Smooth muscle cell (in vitro differentiated cells): ENCODE measurements around the gene IL4R. TPM values are rescaled to one million over a fixed set of nuclear protein-coding genes. Genes with fewer than 3 reads are reported as not detected.

ENCODE experiments used
- DNase-seq: peaks from one replicate; lab custom pipeline; 2025; ENCODE audit not compliant: unreplicated experiment; lab: John Stamatoyannopoulos, UW
- H2AFZ ChIP-seq: fragments of 200-600 bp; sonication (generic); 2 replicates; pipeline ENCODE4 v1.6.0; 2016; ENCODE audit warnings: antibody characterized with exemption, low read depth, mild to moderate bottlenecking
- H3F3A ChIP-seq: fragments of 200-600 bp; sonication (generic); 2 replicates; pipeline ENCODE4 v1.6.0; 2017; ENCODE audit warnings: antibody characterized with exemption, low read depth
- H3K27ac ChIP-seq: fragments of 200-600 bp; sonication (generic); 2 replicates; pipeline ENCODE4 v1.5.1; 2016; ENCODE audit warnings: low read depth, mild to moderate bottlenecking
- H3K27me3 ChIP-seq: fragments of 200-600 bp; sonication (generic); 2 replicates; pipeline ENCODE4 v1.6.1; 2016; ENCODE audit warnings: low read depth, mild to moderate bottlenecking
- H3K36me3 ChIP-seq: fragments of 200-600 bp; sonication (generic); 2 replicates; pipeline ENCODE4 v1.5.1; 2016; ENCODE audit warnings: low read depth
- H3K4me1 ChIP-seq: fragments of 200-600 bp; sonication (generic); 2 replicates; pipeline ENCODE4 v1.5.1; 2016; ENCODE audit warnings: low read depth
- H3K4me2 ChIP-seq: fragments of 200-600 bp; sonication (generic); 2 replicates; pipeline ENCODE4 v1.6.0; 2016; ENCODE audit warnings: mild to moderate bottlenecking
- H3K4me3 ChIP-seq: fragments of 200-600 bp; sonication (generic); 2 replicates; pipeline ENCODE4 v1.5.1; 2016; ENCODE audit warnings: mild to moderate bottlenecking
- H3K79me2 ChIP-seq: fragments of 200-600 bp; sonication (generic); 2 replicates; pipeline ENCODE4 v1.6.0; 2016; ENCODE audit warnings: low read depth, mild to moderate bottlenecking
- H3K9ac ChIP-seq: fragments of 200-600 bp; sonication (generic); 2 replicates; pipeline ENCODE4 v1.6.0; 2016; ENCODE audit warnings: low read depth
- H3K9me3 ChIP-seq: fragments of 200-600 bp; sonication (generic); replicated peaks from 2 replicates; pipeline ENCODE4 v1.5.1; 2016; ENCODE audit warnings: low read depth
- H4K20me1 ChIP-seq: fragments of 200-600 bp; sonication (generic); 2 replicates; pipeline ENCODE4 v1.6.0; 2016; ENCODE audit warnings: low read depth
- CTCF ChIP-seq: fragments of 200-600 bp; sonication (generic); IDR thresholded peaks from 2 replicates; pipeline ENCODE4 v1.5.1; 2017; ENCODE audit warnings: borderline replicate concordance, mild to moderate bottlenecking, antibody characterized with exemption; ENCODE audit not compliant: insufficient read depth, poor library complexity, severe bottlenecking
- WGBS: methylation state at CpG from one replicate; pipeline ENCODE4 v1.1.7; 2016; ENCODE audit warnings: low lambda C conversion rate; 5-methylcytosine and 5-hydroxymethylcytosine counted together
- polyA plus RNA-seq: library from polyadenylated mRNA; unstranded; fragments of >200 nt; fragmentation: Nextera tagmentation; extraction: Ambion mirVana; gene quantifications from 2 replicates; pipeline ENCODE4 v1.2.1, GENCODE V29; 2016
- total RNA-seq: library from RNA; depleted of rRNA; stranded (reverse); fragments of >200 nt; gene quantifications from 2 replicates; pipeline ENCODE4 v1.2.3, GENCODE V29; 2014

IL4R gene
- total and polyA plus RNA-seq, 2 experiments from 2014 or later = 13.4 to 24.0 TPM

GRCh38 chr16:27356794-27357193, 43.0 kb downstream of the IL4R start:
- Histone ChIP-seq H3K27ac (no peak overlapping the region), H3K27me3 (no peaks in the 10 kb centered on the region), H3K36me3 (peaks cover 9% of the 10 kb centered on the region), H3K4me2 (no peak overlapping the region), H3K4me1 (no peaks in the 10 kb centered on the region), H4K20me1 (no peaks in the 10 kb centered on the region), H3K4me3 (no peak overlapping the region), H3K79me2 (no peaks in the 10 kb centered on the region), H3K9ac (no peak overlapping the region), H2AFZ (no peak overlapping the region), H3F3A (no peaks in the 10 kb centered on the region), H3K9me3 (no peaks in the 10 kb centered on the region)
- no peak for DNase-seq
- 98% methylated on average over 4 of the region's 4 CpGs for WGBS
- no peak for TF ChIP-seq CTCF

- Histone ChIP-seq H3K9ac (no peak overlapping the region), H3K27me3 (no peaks in the 10 kb centered on the region), H3K4me3 (no peak overlapping the region), H3K36me3 (no peaks in the 10 kb centered on the region), H3F3A (no peaks in the 10 kb centered on the region), H2AFZ (no peak overlapping the region), H3K4me2 (no peak overlapping the region), H3K27ac (no peak overlapping the region), H4K20me1 (no peaks in the 10 kb centered on the region), H3K79me2 (no peaks in the 10 kb centered on the region), H3K9me3 (no peaks in the 10 kb centered on the region), H3K4me1 (no peaks in the 10 kb centered on the region)
- DNase-seq = no peak
- WGBS = 95% methylated on average over 4 of the region's 4 CpGs
- no peak for TF ChIP-seq CTCF
These were observed 45.3 kb downstream of the IL4R start for GRCh38 chr16:27359051-27359450.

GRCh38 chr16:27359615-27360014, 45.8 kb downstream of the IL4R start:
- no peak overlapping the region for H2AFZ ChIP-seq
- no peaks in the 10 kb centered on the region for H4K20me1 ChIP-seq
- 81% methylated on average over 6 of the region's 6 CpGs for WGBS
- no peak for DNase-seq
- no peaks in the 10 kb centered on the region for H3K79me2 ChIP-seq
- no peak overlapping the region for H3K9ac ChIP-seq
- H3F3A ChIP-seq = peaks cover 1% of the 10 kb centered on the region
- TF ChIP-seq CTCF = no peak
- no peak overlapping the region for H3K27ac ChIP-seq
- no peaks in the 10 kb centered on the region for H3K27me3 ChIP-seq
- no peaks in the 10 kb centered on the region for H3K36me3 ChIP-seq
- H3K4me2 ChIP-seq = no peak overlapping the region
- H3K4me3 ChIP-seq = no peak overlapping the region
- H3K9me3 ChIP-seq = no peaks in the 10 kb centered on the region
- no peaks in the 10 kb centered on the region for H3K4me1 ChIP-seq

- Histone ChIP-seq H3K4me1 (no peaks in the 10 kb centered on the region), H3K27me3 (no peaks in the 10 kb centered on the region), H3K9ac (no peak overlapping the region), H3F3A (peaks cover 5% of the 10 kb centered on the region), H3K79me2 (no peaks in the 10 kb centered on the region), H3K4me2 (no peak overlapping the region), H3K9me3 (no peaks in the 10 kb centered on the region), H3K4me3 (no peak overlapping the region), H4K20me1 (no peaks in the 10 kb centered on the region), H3K27ac (no peak overlapping the region), H2AFZ (no peak overlapping the region), H3K36me3 (no peaks in the 10 kb centered on the region)
- DNase-seq = no peak
- 94% methylated on average over 3 of the region's 3 CpGs for WGBS
- TF ChIP-seq CTCF = no peak
These were observed 48.2 kb downstream of the IL4R start for GRCh38 chr16:27361987-27362386.
